HepG2 (cell line): ENCODE results near the gene STARD10. TPM values are rescaled to one million over a fixed set of nuclear protein-coding genes. Genes with fewer than 3 reads are reported as not detected.

Experiments
- ARID3A ChIP-seq: IDR thresholded peaks from 2 replicates; pipeline ENCODE4 v1.6.1; 2012; ENCODE audit warnings: low read depth, low read length, improper control_type of control experiment
- HDAC6 ChIP-seq: fragments of 200-600 bp; sonication (generic); IDR thresholded peaks from 2 replicates; pipeline ENCODE4 v1.7.0; 2017; ENCODE audit warnings: mild to moderate bottlenecking, antibody characterized with exemption, low read length, low read depth
- JUNB ChIP-seq: sonication (generic); formaldehyde crosslinking; IDR thresholded peaks from 2 replicates; pipeline ENCODE4 v1.8.0; 2022; ENCODE audit warnings: missing genetic modification reagents, mild to moderate bottlenecking, borderline replicate concordance
- NKX3-1 ChIP-seq: sonication (generic); formaldehyde crosslinking; IDR thresholded peaks from 2 replicates; pipeline ENCODE4 v1.5.0; 2020; ENCODE audit warnings: missing genetic modification reagents
- PHF8 ChIP-seq: sonication (generic); formaldehyde crosslinking; IDR thresholded peaks from 2 replicates; pipeline ENCODE4 v1.5.0; 2020; ENCODE audit warnings: missing genetic modification reagents
- POLR2A ChIP-seq, 2 experiments: IDR thresholded peaks; 2 replicates each; pipeline ENCODE4 v1.6.1; 2011; ENCODE audit warnings: low read depth in 2 of 2, low read length in 2 of 2, mild to moderate bottlenecking in 1 of 2, moderate library complexity in 1 of 2; ENCODE audit not compliant: insufficient read depth in 1 of 2
- PTBP1 ChIP-seq: fragments of 200-400 bp; formaldehyde crosslinking; IDR thresholded peaks from 2 replicates; pipeline ENCODE4 v1.6.1; 2018; ENCODE audit warnings: low read length, low read depth; ENCODE audit not compliant: poor library complexity, severe bottlenecking
- SAP130 ChIP-seq: IDR thresholded peaks from 2 replicates; pipeline ENCODE4 v1.6.1; 2016; ENCODE audit warnings: low read depth
- TBP ChIP-seq: sonication (generic); formaldehyde crosslinking; IDR thresholded peaks from 2 replicates; pipeline ENCODE4 v1.5.0; 2020; ENCODE audit warnings: missing genetic modification reagents
- YEATS4 ChIP-seq: sonication (generic); formaldehyde crosslinking; IDR thresholded peaks from 2 replicates; pipeline ENCODE4 v1.4.0; 2020; ENCODE audit warnings: missing genetic modification reagents, borderline replicate concordance
- ZBTB3 ChIP-seq: sonication (generic); formaldehyde crosslinking; IDR thresholded peaks from 2 replicates; pipeline ENCODE4 v1.4.0; 2020; ENCODE audit warnings: low read depth, mild to moderate bottlenecking, moderate library complexity, missing genetic modification reagents, borderline replicate concordance
- ZBTB34 ChIP-seq: sonication (generic); formaldehyde crosslinking; IDR thresholded peaks from 2 replicates; pipeline ENCODE4 v1.8.0; 2022; ENCODE audit warnings: mild to moderate bottlenecking, missing genetic modification reagents
- ZBTB8A ChIP-seq: sonication (generic); formaldehyde crosslinking; IDR thresholded peaks from 2 replicates; pipeline ENCODE4 v1.4.0; 2020; ENCODE audit warnings: mild to moderate bottlenecking, low read depth, missing genetic modification reagents, borderline replicate concordance
- ZFYVE20 ChIP-seq: sonication (generic); formaldehyde crosslinking; IDR thresholded peaks from 2 replicates; pipeline ENCODE4 v1.8.0; 2023; ENCODE audit warnings: low read depth, mild to moderate bottlenecking, moderate library complexity, missing genetic modification reagents, borderline replicate concordance
- ZNF430 ChIP-seq: sonication (generic); formaldehyde crosslinking; IDR thresholded peaks from 2 replicates; pipeline ENCODE4 v1.9.0; 2021; ENCODE audit warnings: mild to moderate bottlenecking, missing genetic modification reagents
- ZNF547 ChIP-seq: sonication (generic); formaldehyde crosslinking; IDR thresholded peaks from 2 replicates; pipeline ENCODE4 v1.5.1; 2020; ENCODE audit warnings: mild to moderate bottlenecking, missing genetic modification reagents
- ZNF564 ChIP-seq: sonication (generic); formaldehyde crosslinking; IDR thresholded peaks from 2 replicates; pipeline ENCODE4 v1.8.1; 2023; ENCODE audit warnings: mild to moderate bottlenecking, missing genetic modification reagents
- ZNF816 ChIP-seq: sonication (generic); formaldehyde crosslinking; IDR thresholded peaks from 2 replicates; pipeline ENCODE4 v1.8.0; 2022; ENCODE audit warnings: missing genetic modification reagents, mild to moderate bottlenecking, borderline replicate concordance
- ZNF83 ChIP-seq: sonication (generic); formaldehyde crosslinking; IDR thresholded peaks from 2 replicates; pipeline ENCODE4 v1.4.0; 2020; ENCODE audit warnings: missing genetic modification reagents, mild to moderate bottlenecking, borderline replicate concordance
- polyA plus RNA-seq, 8 experiments: library from polyadenylated mRNA; depleted of rRNA in 3 of 8; stranded (reverse) in 7 of 8; unstranded in 1 of 8; fragments of >200 nt; fragmentation: Illumina TruSeq in 4 of 8; extraction: Trizol in 4 of 8; gene quantifications; 2 replicates each; pipeline versions ENCODE4 v1.2.1 to v1.2.3, GENCODE V29; 2011 to 2016; ENCODE audit warnings: low read depth in 4 of 8, missing spikeins in 1 of 8, mixed read lengths in 1 of 8; ENCODE audit not compliant: insufficient read depth in 1 of 8
- total RNA-seq, 5 experiments: library from RNA; depleted of rRNA; stranded (reverse); fragments of >200 nt; fragmentation: Illumina TruSeq; extraction: Trizol; gene quantifications; 2 replicates each; pipeline ENCODE4 v1.2.3, GENCODE V29; 2016; ENCODE audit warnings: low read depth in 1 of 5
- TF ChIP-seq, protein P1 (sequence below): sonication (generic); formaldehyde crosslinking; IDR thresholded peaks from 2 replicates; pipeline ENCODE4 v1.5.1; 2020; ENCODE audit warnings: mild to moderate bottlenecking, missing genetic modification reagents, borderline replicate concordance
- TF ChIP-seq, protein P2 (sequence below): sonication (generic); IDR thresholded peaks from 2 replicates; pipeline ENCODE4 v1.6.1; 2016; ENCODE audit warnings: low read depth, borderline replicate concordance
- TF ChIP-seq, protein P3 (sequence below): sonication (generic); formaldehyde crosslinking; IDR thresholded peaks from 2 replicates; pipeline ENCODE4 v1.5.0; 2020; ENCODE audit warnings: mild to moderate bottlenecking, missing genetic modification reagents, moderate library complexity

STARD10 gene
- total and polyA plus RNA-seq, 2 of the 13 experiments (the other 11 are each of a cell fraction or from before 2014, with no cell fraction given): 260 to 341 TPM

GRCh38 chr11:72782081-72782920 is 11.5 kb downstream of the STARD10 start (continued):
- TF ChIP-seq ZFYVE20 (CRISPR knock-in tag): no peak
- TF ChIP-seq PTBP1: peak; percentile 38
- TF ChIP-seq HDAC6: no peak
- TF ChIP-seq ZNF83: no peak
- no peak for TF ChIP-seq ZBTB3 (CRISPR knock-in tag)
- no peak for TF ChIP-seq ZNF564 (CRISPR knock-in tag)
- no peak for TF ChIP-seq ARID3A
- TF ChIP-seq, protein P1, sequence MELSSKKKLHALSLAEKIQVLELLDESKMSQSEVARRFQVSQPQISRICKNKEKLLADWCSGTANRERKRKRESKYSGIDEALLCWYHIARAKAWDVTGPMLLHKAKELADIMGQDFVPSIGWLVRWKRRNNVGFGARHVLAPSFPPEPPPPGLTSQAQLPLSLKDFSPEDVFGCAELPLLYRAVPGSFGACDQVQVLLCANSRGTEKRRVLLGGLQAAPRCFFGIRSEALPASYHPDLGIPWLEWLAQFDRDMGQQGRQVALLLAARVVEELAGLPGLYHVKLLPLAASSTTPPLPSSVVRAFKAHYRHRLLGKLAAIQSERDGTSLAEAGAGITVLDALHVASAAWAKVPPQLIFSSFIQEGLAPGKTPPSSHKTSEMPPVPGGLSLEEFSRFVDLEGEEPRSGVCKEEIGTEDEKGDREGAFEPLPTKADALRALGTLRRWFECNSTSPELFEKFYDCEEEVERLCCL (CRISPR knock-in tag): no peak; the same call in 1 of the 2 replicates
- TF ChIP-seq, protein P2, sequence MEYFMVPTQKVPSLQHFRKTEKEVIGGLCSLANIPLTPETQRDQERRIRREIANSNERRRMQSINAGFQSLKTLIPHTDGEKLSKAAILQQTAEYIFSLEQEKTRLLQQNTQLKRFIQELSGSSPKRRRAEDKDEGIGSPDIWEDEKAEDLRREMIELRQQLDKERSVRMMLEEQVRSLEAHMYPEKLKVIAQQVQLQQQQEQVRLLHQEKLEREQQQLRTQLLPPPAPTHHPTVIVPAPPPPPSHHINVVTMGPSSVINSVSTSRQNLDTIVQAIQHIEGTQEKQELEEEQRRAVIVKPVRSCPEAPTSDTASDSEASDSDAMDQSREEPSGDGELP: peak; percentile 55; the same call in 1 of the 2 replicates
- no peak for TF ChIP-seq JUNB (CRISPR knock-in tag)
- peak; percentile 77 for TF ChIP-seq YEATS4
- TF ChIP-seq NKX3-1 (CRISPR knock-in tag): 0 out of 2 replicates have a peak, but pooled peaks have one; percentile 62
- no peak for TF ChIP-seq TBP (CRISPR knock-in tag)
- TF ChIP-seq POLR2A (IDR thresholded peaks at IDR 0.05; ENCODE audit: insufficient read depth in 1 of 2, low read depth in 2 of 2, low read length in 2 of 2): peak in 1 of 2 experiments; percentile 69; a peak in 2 of 4 replicates
- TF ChIP-seq ZNF816 (CRISPR knock-in tag): no peak
- 0 out of 2 replicates have a peak, but pooled peaks have one; percentile 58 for TF ChIP-seq ZNF547 (CRISPR knock-in tag)
- peak; percentile 39; the same call in 1 of the 2 replicates for TF ChIP-seq ZBTB34
- TF ChIP-seq SAP130 (CRISPR knock-in tag): peak; percentile 65
- no peak for TF ChIP-seq ZBTB8A
- no peak; the same call in 1 of the 2 replicates for TF ChIP-seq PHF8 (CRISPR knock-in tag)
- TF ChIP-seq, protein P3, sequence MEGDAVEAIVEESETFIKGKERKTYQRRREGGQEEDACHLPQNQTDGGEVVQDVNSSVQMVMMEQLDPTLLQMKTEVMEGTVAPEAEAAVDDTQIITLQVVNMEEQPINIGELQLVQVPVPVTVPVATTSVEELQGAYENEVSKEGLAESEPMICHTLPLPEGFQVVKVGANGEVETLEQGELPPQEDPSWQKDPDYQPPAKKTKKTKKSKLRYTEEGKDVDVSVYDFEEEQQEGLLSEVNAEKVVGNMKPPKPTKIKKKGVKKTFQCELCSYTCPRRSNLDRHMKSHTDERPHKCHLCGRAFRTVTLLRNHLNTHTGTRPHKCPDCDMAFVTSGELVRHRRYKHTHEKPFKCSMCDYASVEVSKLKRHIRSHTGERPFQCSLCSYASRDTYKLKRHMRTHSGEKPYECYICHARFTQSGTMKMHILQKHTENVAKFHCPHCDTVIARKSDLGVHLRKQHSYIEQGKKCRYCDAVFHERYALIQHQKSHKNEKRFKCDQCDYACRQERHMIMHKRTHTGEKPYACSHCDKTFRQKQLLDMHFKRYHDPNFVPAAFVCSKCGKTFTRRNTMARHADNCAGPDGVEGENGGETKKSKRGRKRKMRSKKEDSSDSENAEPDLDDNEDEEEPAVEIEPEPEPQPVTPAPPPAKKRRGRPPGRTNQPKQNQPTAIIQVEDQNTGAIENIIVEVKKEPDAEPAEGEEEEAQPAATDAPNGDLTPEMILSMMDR (CRISPR knock-in tag): peak; percentile 11; the same call in 1 of the 2 replicates
- TF ChIP-seq ZNF430: peak; percentile 75
